IMR-90 (cell line): ENCODE data around the gene PIGP. TPM values are rescaled to one million over a fixed set of nuclear protein-coding genes. Genes with fewer than 3 reads are reported as not detected.

Experiments used
- ATAC-seq: fragments of 200-7000 bp; cut with Tn5 transposase; 2 replicates; pipeline ENCODE4 v1.9.1; 2020; ENCODE audit warnings: low read depth, mild to moderate bottlenecking, moderate library complexity
- BruUV-seq: library from RNA; stranded (reverse); fragments of 400-500 nt; replicated peaks from 2 replicates; lab custom pipeline; 2021; lab: Mats Ljungman, UMichigan
- CTCF ChIA-PET: fragments of 300-600 bp; formaldehyde crosslinking; extraction: SDS; loops from one replicate; lab custom pipeline; 2021; ENCODE audit warnings: antibody characterized with exemption; lab: Yijun Ruan, JAX
- POLR2A ChIA-PET: fragments of 300-600 bp; sonication (Branson Sonifier 250); formaldehyde crosslinking; loops from one replicate; lab custom pipeline; 2022; ENCODE audit warnings: antibody characterized with exemption; ENCODE audit not compliant: unreplicated experiment; lab: Charles Lee
- DNase-seq: peaks from one replicate; pipeline ENCODE4 v3.0.0; 2013
- H2AFZ ChIP-seq: replicated peaks from 2 replicates; pipeline ENCODE3; 2013; ENCODE audit warnings: low read length, mild to moderate bottlenecking; ENCODE audit not compliant: poor library complexity
- H2AK5ac ChIP-seq: 2 replicates; pipeline ENCODE4 v1.6.1; 2013; ENCODE audit warnings: low read depth, low read length, inconsistent platforms
- H2AK9ac ChIP-seq: replicated peaks from 2 replicates; pipeline ENCODE3; 2013; ENCODE audit warnings: mild to moderate bottlenecking, low read depth, low read length, moderate library complexity; ENCODE audit not compliant: poor library complexity
- H2BK120ac ChIP-seq: 2 replicates; pipeline ENCODE4 v1.6.1; 2013; ENCODE audit warnings: low read depth, low read length, inconsistent platforms
- H2BK15ac ChIP-seq: 3 replicates; pipeline ENCODE4 v1.6.1; 2013; ENCODE audit warnings: low read depth, low read length, inconsistent platforms
- H2BK20ac ChIP-seq: 2 replicates; pipeline ENCODE4 v1.6.1; 2013; ENCODE audit warnings: low read depth, mild to moderate bottlenecking, inconsistent platforms, low read length, moderate library complexity
- H2BK5ac ChIP-seq: 2 replicates; pipeline ENCODE4 v1.6.1; 2013; ENCODE audit warnings: mild to moderate bottlenecking, low read depth, low read length, inconsistent platforms; ENCODE audit not compliant: poor library complexity, severe bottlenecking
- H3K14ac ChIP-seq: replicated peaks from 2 replicates; pipeline ENCODE4 v1.6.1; 2013; ENCODE audit warnings: low read depth, low read length, inconsistent platforms
- H3K18ac ChIP-seq: 2 replicates; pipeline ENCODE4 v1.6.1; 2013; ENCODE audit warnings: low read depth, low read length, control low read depth
- H3K23ac ChIP-seq: 2 replicates; pipeline ENCODE4 v1.6.1; 2013; ENCODE audit warnings: low read depth, low read length, inconsistent platforms
- H3K27ac ChIP-seq: 2 replicates; pipeline ENCODE4 v1.5.1; 2013; ENCODE audit warnings: mild to moderate bottlenecking, control low read depth, low read length; ENCODE audit not compliant: insufficient read depth
- H3K27me3 ChIP-seq: 2 replicates; pipeline ENCODE4 v1.6.1; 2013; ENCODE audit warnings: low read length; ENCODE audit not compliant: control insufficient read depth, insufficient read depth
- H3K36me3 ChIP-seq: 2 replicates; pipeline ENCODE4 v1.6.1; 2013; ENCODE audit warnings: low read length, mixed read lengths; ENCODE audit not compliant: control insufficient read depth, insufficient read depth
- H3K4ac ChIP-seq: 2 replicates; pipeline ENCODE4 v1.6.1; 2013; ENCODE audit warnings: low read depth, low read length, inconsistent platforms
- H3K4me1 ChIP-seq: 2 replicates; pipeline ENCODE4 v1.6.1; 2013; ENCODE audit warnings: low read length, mixed read lengths; ENCODE audit not compliant: control insufficient read depth, insufficient read depth
- H3K4me2 ChIP-seq: 2 replicates; pipeline ENCODE4 v1.6.1; 2013; ENCODE audit warnings: low read depth, mild to moderate bottlenecking, control low read depth, low read length, moderate library complexity
- H3K4me3 ChIP-seq: 2 replicates; pipeline ENCODE4 v1.5.1; 2013; ENCODE audit warnings: low read depth, mild to moderate bottlenecking, control low read depth, low read length, moderate library complexity; ENCODE audit not compliant: insufficient read depth
- H3K56ac ChIP-seq: 2 replicates; pipeline ENCODE4 v1.6.1; 2013; ENCODE audit warnings: low read length, inconsistent platforms; ENCODE audit not compliant: insufficient read depth; ENCODE audit errors: extremely low read depth
- H3K79me1 ChIP-seq, 2 experiments: 2 replicates each; pipeline ENCODE4 v1.6.1; 2013; ENCODE audit warnings: low read length in 2 of 2, inconsistent platforms in 1 of 2, low read depth in 1 of 2
- H3K9ac ChIP-seq: 2 replicates; pipeline ENCODE4 v1.6.1; 2013; ENCODE audit warnings: low read depth, low read length, control low read depth
- H3K9me1 ChIP-seq: 2 replicates; pipeline ENCODE4 v1.6.1; 2013; ENCODE audit warnings: low read length, inconsistent platforms; ENCODE audit not compliant: insufficient read depth
- H3K9me3 ChIP-seq: 2 replicates; pipeline ENCODE4 v1.6.1; 2013; ENCODE audit warnings: low read length; ENCODE audit not compliant: control insufficient read depth, insufficient read depth
- H4K20me1 ChIP-seq: 2 replicates; pipeline ENCODE4 v1.6.1; 2013; ENCODE audit warnings: low read length, inconsistent platforms; ENCODE audit not compliant: insufficient read depth
- H4K5ac ChIP-seq: 2 replicates; pipeline ENCODE4 v1.6.1; 2013; ENCODE audit warnings: mild to moderate bottlenecking, low read depth, low read length, control low read depth
- H4K8ac ChIP-seq, 2 experiments: 2 replicates each; pipeline ENCODE4 v1.6.1; 2013; ENCODE audit warnings: low read depth in 2 of 2, low read length in 2 of 2, control low read depth in 1 of 2, inconsistent platforms in 1 of 2
- H4K91ac ChIP-seq: 2 replicates; pipeline ENCODE4 v1.6.1; 2013; ENCODE audit warnings: low read depth, low read length, inconsistent platforms; ENCODE audit not compliant: insufficient read depth
- CEBPB ChIP-seq: IDR thresholded peaks from 2 replicates; pipeline ENCODE4 v1.6.1; 2012; ENCODE audit warnings: low read depth, low read length, improper control_type of control experiment
- CTCF ChIP-seq: conservative IDR thresholded peaks from 2 replicates; pipeline ENCODE4 v1.5.1; 2012; ENCODE audit warnings: mild to moderate bottlenecking, low read depth, low read length, improper control_type of control experiment
- SMC3 ChIP-seq: fragments of 150-350 bp; IDR thresholded peaks from 2 replicates; pipeline ENCODE4 v1.6.1; 2016; ENCODE audit warnings: low read depth, mild to moderate bottlenecking, antibody characterized with exemption, low read length, moderate library complexity
- WGBS, 2 experiments: methylation state at CpG; one replicate each; pipeline versions ENCODE4 v1.1.5 to v1.1.7; 2013; ENCODE audit warnings: missing lambda C conversion rate in 2 of 2; ENCODE audit not compliant: insufficient read length in 1 of 2; ENCODE audit errors: extremely low coverage in 2 of 2; 5-methylcytosine and 5-hydroxymethylcytosine counted together
- dilution Hi-C: fragments of 300-500 bp; cut with HindIII; formaldehyde crosslinking; loops from one replicate; pipeline ENCODE4 v1.14.3; 2018; ENCODE audit warnings: low sequenced_read_pairs; ENCODE audit not compliant: unreplicated experiment
- in situ Hi-C: fragments of 300-500 bp; cut with MboI; formaldehyde crosslinking; loops from 3 replicates; pipeline ENCODE4 v1.14.3; 2019; ENCODE audit warnings: low sequenced_read_pairs, inconsistent platforms, mixed read lengths
- intact Hi-C: fragments of 100-400 bp; cut with micrococcal nuclease; formaldehyde crosslinking; loops from 2 replicates; pipeline ENCODE4 v1.10.0; 2022
- polyA plus RNA-seq, 3 experiments: library from polyadenylated mRNA; depleted of rRNA; stranded (reverse); fragments of >200 nt; gene quantifications; 2 replicates each; pipeline ENCODE4 v1.2.3, GENCODE V29; 2012; ENCODE audit warnings: low replicate concordance in 1 of 3
- total RNA-seq: library from RNA; depleted of rRNA; stranded (reverse); fragments of >200 nt; gene quantifications from 2 replicates; pipeline ENCODE4 v1.2.3, GENCODE V29; 2012

The PIGP gene
- total and polyA plus RNA-seq, 2 of the 4 experiments (the other 2 are of a cell fraction) = 4.1 to 15.4 TPM

- Histone ChIP-seq H4K91ac (no peak overlapping the region), H3K4me3 (no peak overlapping the region), H3K27ac (no peak overlapping the region), H2AK5ac (no peak overlapping the region), H2BK20ac (no peak overlapping the region), H3K27me3 (peaks cover 5% of the 10 kb centered on the region), H3K4me1 (no peaks in the 10 kb centered on the region), H2AK9ac (no peak overlapping the region), H4K20me1 (no peaks in the 10 kb centered on the region), H3K56ac (no peak overlapping the region), H2BK120ac (no peak overlapping the region), H3K23ac (no peak overlapping the region), H3K14ac (no peak overlapping the region; the same call in 1 of the 2 replicates), H2BK5ac (no peak overlapping the region), H4K8ac (no peak overlapping the region), H3K9ac (no peak overlapping the region), H3K9me1 (no peaks in the 10 kb centered on the region), H3K36me3 (no peaks in the 10 kb centered on the region), H3K4ac (no peak overlapping the region), H2BK15ac (no peak overlapping the region), H4K5ac (no peak overlapping the region), H3K18ac (no peak overlapping the region), H3K79me1 (no peaks in the 10 kb centered on the region), H3K4me2 (no peak overlapping the region), H2AFZ (no peak overlapping the region), H3K9me3 (no peaks in the 10 kb centered on the region)
- no TSS peak for BruUV-seq
- ChIA-PET POLR2A (no interaction called here), CTCF (interaction anchor here (0.5 kb wide), 1 partner anchor 19 kb away, joined by 3 read pairs; no protein-coding TSS in a partner anchor)
- intact Hi-C loops (no loop called here), in situ Hi-C loops (no loop called here), dilution Hi-C loops (no loop called here)
- no peak for ATAC-seq
- TF ChIP-seq CTCF = no peak
- TF ChIP-seq CEBPB = no peak
- no peak for TF ChIP-seq SMC3
- DNase-seq = no peak
- whole genome bisulfite sequencing, 2 experiments = no CpG with 5 or more reads among the region's 3 CpGs
Observed at GRCh38 chr21:37044643-37045042, 28.2 kb downstream of the PIGP start.
